ENCODE data around the gene CR2. TPM values are rescaled to one million over a fixed set of nuclear protein-coding genes. Genes with fewer than 3 reads are reported as not detected.
A peak's percentile ranks its signal among the peaks of the same experiment; 100 is the strongest.

The CR2 gene
- 10 to 100 TPM in 1 of 4 donors, 1 to 10 TPM in 1, under 1 TPM in 2; 0.53 to 12.4 (median 1.1) TPM for total RNA-seq

- peak; percentile 59 to 90 (median 89) for DNase-seq
- TF ChIP-seq POLR2A (IDR thresholded peaks at IDR 0.05) (no peak), CTCF (IDR thresholded peaks at IDR 0.05) (peak in 2 of 6 experiments; percentile 12 to 35)
- peak within 1 kb of the TSS in 2 of 4 donors; percentile 41 to 90 for H3K27ac ChIP-seq
- H3K9me3 ChIP-seq, result no peaks in the 10 kb centered on the region
- no peaks in the 10 kb centered on the region for H3K36me3 ChIP-seq
- H3K4me3 ChIP-seq, result peak within 1 kb of the TSS; percentile 43 to 67 (median 50)
- H3K27me3 ChIP-seq, result peaks cover 0 to 8% of the 10 kb centered on the region in 2 donors
- H3K4me1 ChIP-seq, result peaks cover 0 to 13% (median 0%) of the 10 kb centered on the region in 4 donors
These were observed at the start of gene CR2 for GRCh38 chr1:207454046-207454964. TSS of gene CR2 (plus strand) at chr1:207454328. CDS start at chr1:207454419, 91 bp downstream.

GRCh38 chr1:207404849-207405525 is 49.1 kb upstream of the CR2 start:
- H3K4me3 ChIP-seq, result no peak overlapping the region
- no peaks in the 10 kb centered on the region for H3K9me3 ChIP-seq
- no peaks in the 10 kb centered on the region for H3K27me3 ChIP-seq
- H3K27ac ChIP-seq, result no peak overlapping the region
- H3K4me1 ChIP-seq, result no peaks in the 10 kb centered on the region
- no peak for DNase-seq
- TF ChIP-seq CTCF (IDR thresholded peaks at IDR 0.05) (peak; percentile 43 to 92 (median 84)), POLR2A (IDR thresholded peaks at IDR 0.05) (no peak)
- no peaks in the 10 kb centered on the region for H3K36me3 ChIP-seq

GRCh38 chr1:207405814-207406213 is 48.3 kb upstream of the CR2 start:
- no peak for DNase-seq
- Histone ChIP-seq H3K27me3 (no peaks in the 10 kb centered on the region), H3K36me3 (no peaks in the 10 kb centered on the region), H3K4me3 (no peak overlapping the region), H3K27ac (no peak overlapping the region), H3K9me3 (no peaks in the 10 kb centered on the region), H3K4me1 (no peaks in the 10 kb centered on the region)
- no peak for TF ChIP-seq POLR2A (IDR thresholded peaks at IDR 0.05)
- no peak for TF ChIP-seq CTCF (IDR thresholded peaks at IDR 0.05)

- no peak for DNase-seq
These were observed 46.4 kb upstream of the CR2 start for GRCh38 chr1:207407655-207408260.

More at GRCh38 chr1:207407655-207408260, 46.4 kb upstream of the CR2 start:
- Histone ChIP-seq H3K9me3 (no peaks in the 10 kb centered on the region), H3K27ac (no peak overlapping the region), H3K4me1 (no peaks in the 10 kb centered on the region), H3K4me3 (no peak overlapping the region), H3K36me3 (no peaks in the 10 kb centered on the region), H3K27me3 (no peaks in the 10 kb centered on the region)
- no peak for TF ChIP-seq CTCF (IDR thresholded peaks at IDR 0.05)
- no peak for TF ChIP-seq POLR2A (IDR thresholded peaks at IDR 0.05)
